Colonic mucosa (tissue), 4 donors: ENCODE data around the gene ANKRD33B. TPM values are rescaled to one million over a fixed set of nuclear protein-coding genes. Genes with fewer than 3 reads are reported as not detected.

ENCODE experiments used
- DNase-seq: peaks from one replicate; pipeline ENCODE4 v3.0.0-alpha.2; 2020
- H3K27ac ChIP-seq: fragments of 200-600 bp; one replicate; pipeline ENCODE4 v1.8.0; 2021
- H3K27me3 ChIP-seq: fragments of 200-600 bp; one replicate; pipeline ENCODE4 v1.8.0; 2021
- H3K36me3 ChIP-seq: fragments of 200-600 bp; one replicate; pipeline ENCODE4 v1.8.0; 2021
- H3K4me1 ChIP-seq: fragments of 200-600 bp; one replicate; pipeline ENCODE4 v1.8.0; 2021; ENCODE audit warnings: mild to moderate bottlenecking
- H3K4me3 ChIP-seq: fragments of 200-600 bp; one replicate; pipeline ENCODE4 v1.8.0; 2021
- H3K9ac ChIP-seq, 2 donors: one replicate each; pipeline ENCODE4 v1.7.0; 2013; ENCODE audit warnings: control low read depth in 2 of 2, low read depth in 2 of 2, low read length in 2 of 2
- H3K9me3 ChIP-seq: fragments of 200-600 bp; one replicate; pipeline ENCODE4 v1.8.0; 2021
- CTCF ChIP-seq: fragments of 200-600 bp; IDR thresholded peaks from one replicate; pipeline ENCODE4 v1.8.0; 2022; ENCODE audit warnings: antibody characterized with exemption, mild to moderate bottlenecking
- intact Hi-C: fragments of 100-400 bp; cut with DNase I; formaldehyde crosslinking; loops from one replicate; pipeline ENCODE4 v1.14.1; 2022
- total RNA-seq, 2 donors: library from RNA; stranded (reverse); fragmentation: NEBNext Ultra II Directional in 1 of 2; extraction: Animal tissue kit (Norgen Biotek cat#: 25700) in 1 of 2; gene quantifications; one replicate each; pipeline ENCODE4 v1.2.1, GENCODE V29; 2021
- donor health status: healthy.
- donor health status: DM: no; HTN: no; CAD: no.
- donor health status: DM: no; HTN: no; CAD: no.

ANKRD33B gene
- total RNA-seq, 2 donors from 2014 or later: 0.47 to 0.66 TPM

GRCh38 chr5:10538789-10539686 is 24.8 kb upstream of the ANKRD33B start:
- Histone ChIP-seq H3K9me3 (no peaks in the 10 kb centered on the region), H3K27ac (no peak overlapping the region), H3K9ac (no peak overlapping the region), H3K4me1 (no peaks in the 10 kb centered on the region), H3K4me3 (no peak overlapping the region), H3K27me3 (no peaks in the 10 kb centered on the region), H3K36me3 (no peaks in the 10 kb centered on the region)
- intact Hi-C loops: no loop called here
- no peak for DNase-seq
- TF ChIP-seq CTCF: no peak

DNA sequence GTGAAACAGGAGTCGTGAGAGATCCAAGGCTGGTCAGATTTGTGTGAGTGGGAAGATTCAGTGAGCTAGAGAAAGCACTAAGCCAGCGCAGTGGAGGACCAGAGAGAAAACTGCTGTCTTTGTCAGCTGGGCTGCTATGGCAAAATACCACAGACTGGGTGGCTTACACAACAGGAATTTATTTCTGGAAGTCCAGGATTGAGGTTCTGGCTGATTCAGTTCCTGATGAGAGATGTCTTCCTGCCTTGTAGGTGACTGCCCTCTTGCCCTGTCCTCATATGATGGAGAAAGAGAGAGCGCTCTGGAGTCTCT is 24.2 kb upstream of the ANKRD33B start:
- no peaks in the 10 kb centered on the region for H3K27me3 ChIP-seq
- no peak overlapping the region for H3K4me3 ChIP-seq
- DNase-seq: no peak
- intact Hi-C loops: no loop called here
- no peaks in the 10 kb centered on the region for H3K4me1 ChIP-seq
- no peaks in the 10 kb centered on the region for H3K36me3 ChIP-seq
- no peak overlapping the region for H3K27ac ChIP-seq
- TF ChIP-seq CTCF: no peak
- no peak overlapping the region for H3K9ac ChIP-seq
- no peaks in the 10 kb centered on the region for H3K9me3 ChIP-seq

- Histone ChIP-seq H3K36me3 (no peaks in the 10 kb centered on the region), H3K9me3 (no peaks in the 10 kb centered on the region), H3K27me3 (no peaks in the 10 kb centered on the region), H3K4me1 (no peaks in the 10 kb centered on the region), H3K27ac (no peak overlapping the region), H3K4me3 (no peak overlapping the region), H3K9ac (no peak overlapping the region)
- no peak for TF ChIP-seq CTCF
- intact Hi-C loops: no loop called here
- DNase-seq: no peak
These were observed 23.8 kb upstream of the ANKRD33B start for GRCh38 chr5:10540036-10540544.

- no peak for TF ChIP-seq CTCF
These were observed 22.8 kb upstream of the ANKRD33B start for GRCh38 chr5:10540951-10541646.

GRCh38 chr5:10542055-10542550 is 21.8 kb upstream of the ANKRD33B start:
- Histone ChIP-seq H3K4me3 (no peak overlapping the region), H3K36me3 (no peaks in the 10 kb centered on the region), H3K27ac (no peak overlapping the region), H3K4me1 (no peaks in the 10 kb centered on the region), H3K9ac (no peak overlapping the region), H3K9me3 (no peaks in the 10 kb centered on the region), H3K27me3 (no peaks in the 10 kb centered on the region)
- intact Hi-C loops: no loop called here
- TF ChIP-seq CTCF: no peak
- no peak for DNase-seq

More at GRCh38 chr5:10540951-10541646, 22.8 kb upstream of the ANKRD33B start:
- Histone ChIP-seq H3K27ac (no peak overlapping the region), H3K4me1 (no peaks in the 10 kb centered on the region), H3K27me3 (no peaks in the 10 kb centered on the region), H3K36me3 (no peaks in the 10 kb centered on the region), H3K4me3 (no peak overlapping the region), H3K9ac (no peak overlapping the region), H3K9me3 (no peaks in the 10 kb centered on the region)
- intact Hi-C loops: no loop called here
- DNase-seq: no peak
